HEK293T (cell line): Measurements from ENCODE around the gene SUSD4.

ENCODE experiments used
- BHLHE40 ChIP-seq: fragments of 450-650 bp; IDR thresholded peaks from 2 replicates; pipeline ENCODE4 v1.6.1; 2016; ENCODE audit warnings: mild to moderate bottlenecking, moderate library complexity, borderline replicate concordance
- HDGF ChIP-seq: fragments of 450-650 bp; IDR thresholded peaks from 2 replicates; pipeline ENCODE4 v1.6.1; 2017; ENCODE audit warnings: antibody characterized with exemption, borderline replicate concordance
- SP1 ChIP-seq: fragments of 450-650 bp; IDR thresholded peaks from 2 replicates; pipeline ENCODE4 v1.6.1; 2017

DNA sequence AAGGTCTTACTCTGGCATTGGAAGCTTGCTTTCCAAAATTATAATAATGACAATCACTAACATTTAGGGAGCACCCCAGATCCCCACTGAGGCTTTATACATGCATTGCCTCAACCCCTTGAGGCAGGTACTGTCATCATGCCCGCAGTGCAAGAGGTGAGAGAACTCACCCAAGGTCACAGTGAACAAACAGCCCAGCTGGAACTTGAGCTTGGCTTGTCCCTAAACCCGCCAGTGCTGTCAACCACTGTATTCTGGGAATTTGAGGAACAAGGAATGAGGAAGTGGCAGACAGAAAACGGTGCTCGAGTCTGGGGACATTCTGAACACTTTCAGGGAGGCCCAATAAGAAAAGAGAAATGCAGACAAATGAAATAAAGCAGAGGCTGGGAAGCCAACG lies 186.3 kb downstream of the SUSD4 start:
- TF ChIP-seq SP1 (no peak), BHLHE40 (no peak), HDGF (no peak)
